Activated naive CD8-positive, alpha-beta T cell treated with anti-CD3 and anti-CD28 coated beads, Interleukin-2, amount 50 U/mL, for 16 hours (primary cell): ENCODE data around the gene ZNF160.
"Not testable (repeated sequence)": the region's sequence is repeated elsewhere in the genome, so short reads cannot be mapped to it uniquely, and the experiment has no call there.

ENCODE experiments used
- DNase-seq: peaks from one replicate; pipeline ENCODE4 v3.0.0-alpha.2; 2020; ENCODE audit warnings: low read depth, low spot score

The ZNF160 gene

GRCh38 chr19:53092723-53093122 lies 10.5 kb downstream of the ZNF160 start:
- no peak for DNase-seq

- no peak for DNase-seq
These were observed 11.6 kb downstream of the ZNF160 start for GRCh38 chr19:53091413-53092254.

GRCh38 chr19:53088091-53088490 lies 15.1 kb downstream of the ZNF160 start:
- no peak for DNase-seq

DNA sequence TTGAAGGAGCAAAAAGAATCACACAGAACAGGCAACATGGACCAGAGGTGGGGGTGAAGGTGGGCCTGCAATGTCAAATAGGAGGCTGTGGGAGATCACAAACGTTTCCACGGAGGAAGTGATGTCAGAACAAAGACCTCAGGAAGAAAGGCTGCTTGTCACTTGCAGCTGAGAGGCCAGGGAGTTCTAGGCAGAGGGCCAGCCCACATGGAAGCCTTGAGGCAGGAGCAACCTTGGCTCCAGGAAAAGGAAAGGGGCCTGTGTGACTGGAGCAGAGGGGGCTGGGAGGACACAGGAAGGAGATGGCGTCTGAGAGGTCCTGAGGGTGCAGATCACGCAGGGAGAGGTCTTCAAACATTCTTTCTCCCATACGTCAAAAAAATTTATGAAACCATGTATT lies 16.3 kb downstream of the ZNF160 start:
- no peak for DNase-seq

DNA sequence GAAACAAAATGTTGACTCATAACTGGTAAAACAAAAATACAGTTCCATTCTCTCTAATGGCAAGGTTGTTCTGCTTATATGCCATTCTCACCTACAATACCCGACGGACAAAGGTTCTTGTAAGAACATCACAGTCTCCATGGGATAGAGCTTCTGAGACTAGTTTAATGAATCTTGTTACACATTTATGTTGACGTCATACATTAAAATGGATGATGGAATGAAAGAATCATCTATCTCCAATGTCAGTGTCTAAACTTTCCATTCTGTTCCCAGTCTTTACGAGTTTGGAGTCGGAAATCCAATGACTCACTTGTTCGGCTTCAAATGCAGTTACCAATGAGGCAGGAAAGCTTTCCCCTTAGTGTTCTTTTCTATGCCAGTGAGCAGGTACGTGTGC lies 17.7 kb downstream of the ZNF160 start:
- no peak for DNase-seq

DNA sequence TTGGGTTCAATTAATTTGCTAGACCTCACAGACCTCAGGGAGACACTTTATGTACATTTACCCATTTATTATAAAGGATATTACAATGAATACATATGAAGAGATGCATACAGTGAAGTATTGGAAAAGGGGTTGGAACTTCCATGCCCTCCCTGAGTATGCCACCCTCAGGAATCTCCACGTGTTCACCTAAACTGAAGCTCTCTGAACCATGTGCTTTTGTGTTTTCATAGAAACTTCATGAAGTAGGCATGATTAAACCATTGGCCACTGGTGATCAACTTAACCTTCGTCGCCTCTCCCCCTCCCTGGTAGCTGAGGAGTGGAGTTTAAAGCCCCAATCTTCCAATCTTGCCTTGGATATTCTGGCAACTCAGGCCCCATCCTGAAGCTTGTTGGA lies 20.3 kb downstream of the ZNF160 start:
- no peak for DNase-seq

DNA sequence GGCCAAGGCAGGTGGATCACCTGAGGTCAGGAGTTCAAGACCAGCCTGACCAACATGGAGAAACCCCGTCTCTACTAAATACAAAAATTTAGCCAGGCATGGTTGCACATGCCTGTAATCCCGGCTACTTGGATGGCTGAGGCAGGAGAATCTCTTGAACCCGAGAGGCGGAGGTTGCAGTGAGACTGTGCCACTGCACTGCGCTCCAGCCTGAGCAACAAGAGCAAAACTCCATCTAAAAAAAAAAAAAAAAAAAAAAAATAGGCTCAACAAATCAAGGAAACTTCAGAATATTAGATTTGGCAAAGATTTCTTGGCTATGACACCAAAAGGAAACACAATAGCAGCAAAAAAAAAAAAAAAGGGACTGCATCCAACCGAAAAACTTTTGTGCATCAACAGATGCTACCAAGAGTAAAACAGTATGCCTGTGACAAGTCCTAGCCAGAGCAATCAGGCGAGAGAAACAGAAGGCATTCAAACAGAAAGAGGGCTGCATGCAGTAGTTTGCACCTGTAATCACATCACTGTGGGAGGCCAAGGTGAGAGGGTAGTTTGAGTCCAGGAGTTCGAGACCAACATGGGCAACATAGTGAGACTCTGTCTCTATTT lies 23.8 kb downstream of the ZNF160 start:
- DNase-seq = no peak

- no peak for DNase-seq
These were observed 24.6 kb downstream of the ZNF160 start for GRCh38 chr19:53078668-53079067.

DNA sequence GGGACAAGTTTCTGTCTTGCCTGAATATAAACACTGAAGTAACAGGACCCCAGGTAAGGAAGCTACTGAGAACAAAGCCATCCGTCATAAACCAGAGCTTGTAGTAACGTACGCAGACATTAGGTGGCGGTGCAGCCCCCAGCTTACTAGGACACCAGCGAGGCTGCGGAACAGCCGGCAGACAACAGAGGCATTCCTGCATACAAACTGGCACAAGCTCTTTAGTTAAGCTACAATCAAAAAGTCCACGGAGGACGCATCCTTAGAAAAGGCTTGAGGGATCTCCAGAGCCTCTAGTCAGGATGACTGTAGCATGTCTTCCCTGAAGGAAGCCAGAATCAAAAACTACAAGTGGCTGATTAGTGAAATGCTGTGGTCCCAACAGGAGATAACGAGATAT lies 26.2 kb downstream of the ZNF160 start:
- DNase-seq = no peak

DNA sequence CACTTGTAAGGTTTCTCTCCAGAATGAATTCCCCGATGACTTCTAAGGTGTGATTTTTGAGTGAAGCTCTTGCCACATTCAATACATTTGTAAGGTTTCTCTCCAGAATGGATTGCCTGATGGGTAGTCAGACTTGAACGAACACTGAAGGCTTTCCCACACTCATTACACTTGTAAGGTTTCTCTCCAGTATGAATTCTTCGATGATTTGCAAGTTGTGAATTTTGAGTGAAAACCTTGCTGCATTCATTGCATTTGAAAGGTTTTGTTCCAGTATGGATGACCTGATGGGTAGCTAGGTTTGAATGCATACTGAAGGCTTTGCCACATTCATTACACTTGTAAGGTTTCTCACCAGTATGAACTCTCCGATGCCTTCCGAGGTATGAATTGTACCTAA lies 34.4 kb downstream of the ZNF160 start:
- no peak for DNase-seq

- no peak for DNase-seq
These were observed 35.0 kb downstream of the ZNF160 start for GRCh38 chr19:53068199-53068598.

DNA sequence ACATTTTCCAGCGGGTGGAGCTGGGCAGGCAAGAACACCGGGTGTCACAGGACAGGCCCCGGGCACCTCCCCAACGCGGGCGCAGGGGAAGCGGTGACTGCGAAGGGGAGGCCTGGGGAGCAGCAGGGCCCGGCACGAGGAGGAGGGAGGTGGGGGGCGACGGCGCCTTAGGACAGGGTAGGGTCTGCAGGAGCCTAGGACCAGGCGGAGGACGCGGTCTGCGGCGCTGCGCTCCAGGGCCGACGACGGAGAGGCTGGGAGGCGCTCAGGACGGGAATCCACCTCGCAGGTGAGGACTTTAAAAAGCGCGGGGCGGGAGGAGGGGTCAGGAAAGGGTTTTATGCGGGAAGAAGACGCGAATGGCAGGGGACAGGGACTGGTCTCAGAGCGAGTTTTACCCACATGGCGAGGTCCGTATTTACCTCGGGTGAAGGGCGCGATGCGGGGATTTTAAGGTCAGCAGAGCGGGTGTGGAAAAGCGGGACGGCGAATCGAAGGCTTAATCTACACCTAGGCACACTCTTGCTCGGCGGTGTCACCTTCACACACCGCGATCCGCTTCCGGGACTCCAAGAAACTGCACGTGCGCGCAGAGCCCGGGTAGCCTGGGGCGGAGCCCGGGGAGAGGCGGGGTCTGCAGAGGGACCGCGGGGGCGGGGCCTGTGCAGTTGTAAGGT lies 45.2 kb downstream of the ZNF160 start:
- DNase-seq = no peak

DNA sequence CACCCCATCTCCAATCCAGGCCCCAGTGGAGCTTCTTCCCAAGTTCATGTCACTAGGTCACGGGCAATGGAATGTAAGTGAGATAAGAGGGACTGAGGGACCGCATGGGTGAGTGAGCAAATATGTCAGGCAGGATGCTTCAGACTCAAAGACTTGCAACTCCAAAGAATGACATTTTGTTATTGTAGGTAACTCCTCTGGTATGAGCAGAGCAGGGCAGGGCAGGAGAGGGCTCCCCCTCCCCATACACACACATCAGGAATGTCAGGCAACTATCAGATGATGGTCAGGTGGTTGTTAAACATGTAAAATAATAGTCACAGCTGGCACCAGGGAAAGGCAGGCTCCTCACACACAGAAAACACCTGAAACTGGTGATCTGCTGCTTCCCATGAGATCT lies 48.1 kb downstream of the ZNF160 start:
- no peak for DNase-seq

- no peak for DNase-seq
These were observed 55.8 kb downstream of the ZNF160 start for GRCh38 chr19:53047379-53047778.

DNA sequence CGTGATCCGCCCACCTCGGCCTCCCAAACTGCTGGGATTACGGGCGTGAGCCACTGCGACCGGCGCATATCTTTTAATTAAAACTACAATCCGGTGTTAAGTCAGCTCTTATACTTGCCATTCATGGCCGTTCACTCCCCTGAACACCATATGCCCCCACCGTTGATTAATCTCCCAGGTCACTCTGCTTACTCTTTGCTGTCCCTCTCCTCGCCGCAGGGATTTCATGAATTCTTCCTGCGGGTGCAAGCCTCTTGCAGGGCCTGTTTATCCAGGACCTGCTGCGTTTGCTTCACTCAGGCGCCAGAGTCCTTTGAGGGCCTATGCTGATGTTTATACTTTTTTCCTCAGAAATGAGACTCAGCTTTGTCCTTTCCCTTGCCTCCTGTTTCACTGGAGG lies 57.7 kb downstream of the ZNF160 start:
- no peak for DNase-seq

GRCh38 chr19:53041366-53041765 lies 61.9 kb downstream of the ZNF160 start:
- DNase-seq = no peak

DNA sequence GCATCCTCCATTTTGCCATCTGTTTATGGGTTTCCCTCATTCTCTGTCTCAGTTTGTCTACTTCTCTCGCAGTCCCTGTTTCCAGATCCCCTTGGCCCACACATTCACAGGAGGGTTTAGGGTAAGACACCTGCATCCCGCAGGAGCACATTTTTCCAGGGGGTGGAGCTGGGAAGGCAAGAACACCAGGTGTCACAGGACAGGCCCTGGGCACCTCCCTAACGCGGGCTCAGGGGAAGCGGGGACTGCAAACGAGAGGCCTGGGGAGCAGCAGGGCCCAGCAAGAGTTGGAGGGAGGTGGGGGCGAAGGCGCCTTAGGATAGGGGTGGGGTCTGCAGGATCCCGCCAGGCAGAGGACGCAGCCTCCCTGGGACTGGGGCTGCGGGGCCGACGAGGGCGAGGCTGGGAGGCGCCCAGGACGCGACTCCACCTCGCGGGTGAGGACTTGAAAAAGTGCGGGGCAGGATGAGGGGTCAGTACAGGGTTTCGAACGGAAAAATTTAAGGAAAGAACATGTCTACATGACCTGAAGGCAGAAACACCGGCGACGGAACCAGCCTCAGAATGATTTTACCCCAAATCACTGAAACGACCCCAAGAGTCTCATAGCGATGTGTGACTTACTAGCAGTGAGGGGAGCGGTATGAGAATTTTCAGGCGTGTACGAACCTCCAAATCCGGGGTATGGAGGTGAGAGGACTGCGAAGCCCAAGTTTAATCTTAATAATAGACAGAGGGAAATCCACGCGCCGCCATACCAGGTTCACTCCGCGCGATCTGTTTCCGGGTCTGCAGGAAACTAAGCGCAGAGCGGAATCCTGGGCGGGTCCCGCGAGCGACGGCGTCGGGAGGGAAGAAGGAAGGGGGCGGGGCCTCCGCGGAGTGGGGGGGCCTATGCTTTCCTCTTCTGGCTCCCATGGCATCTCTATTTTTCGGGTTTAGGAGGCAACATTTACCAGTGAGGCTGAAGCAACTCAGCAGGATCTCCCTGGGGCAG lies 65.8 kb downstream of the ZNF160 start:
- DNase-seq = no peak

GRCh38 chr19:53034948-53035675 lies 68.1 kb downstream of the ZNF160 start:
- no peak for DNase-seq

DNA sequence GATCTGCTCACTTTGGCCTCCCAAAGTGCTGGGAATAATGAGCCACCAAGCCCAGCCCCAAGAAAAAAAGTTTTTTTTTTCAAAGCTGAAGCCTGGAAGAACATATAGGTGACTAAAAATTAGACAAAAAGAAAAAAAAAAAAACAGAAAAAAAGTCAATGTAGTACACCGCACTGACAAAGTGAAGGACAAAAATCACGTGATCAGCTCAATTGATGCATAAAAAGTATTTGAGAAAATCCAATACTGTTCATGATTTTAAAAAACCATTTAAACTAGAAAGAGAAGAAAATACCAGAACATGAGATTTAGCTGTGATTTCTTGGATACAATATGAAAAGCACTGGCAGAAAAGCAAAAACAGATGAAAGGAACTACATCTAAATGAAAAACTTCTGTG lies 69.2 kb downstream of the ZNF160 start:
- no peak for DNase-seq

- DNase-seq = not testable (repeated sequence)
These were observed 74.9 kb downstream of the ZNF160 start for GRCh38 chr19:53028306-53028705.

DNA sequence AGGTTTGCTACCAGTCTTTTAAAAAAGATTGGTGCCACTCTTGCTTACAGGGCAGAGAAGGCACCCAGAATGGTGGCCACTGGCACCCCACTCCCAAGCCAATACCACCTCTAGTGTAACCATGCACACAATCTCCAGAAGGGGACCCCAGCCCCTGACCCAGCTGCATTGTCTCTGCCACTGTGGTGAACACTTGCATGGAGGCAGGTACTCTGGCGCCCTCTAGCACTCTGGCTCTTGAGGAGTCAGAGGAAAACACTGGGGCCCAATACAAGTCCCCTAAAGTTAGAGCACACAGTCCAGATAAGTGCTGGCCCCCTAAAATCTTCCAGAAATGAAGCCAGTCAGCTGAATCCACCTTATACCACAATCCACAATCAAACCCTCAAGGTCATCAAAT lies 83.5 kb downstream of the ZNF160 start:
- no peak for DNase-seq
